Chondrocyte (in vitro differentiated cells): Measurements from ENCODE around the gene PHC1. TPM values are rescaled to one million over a fixed set of nuclear protein-coding genes. Genes with fewer than 3 reads are reported as not detected.
"Not testable (repeated sequence)": the region's sequence is repeated elsewhere in the genome, so short reads cannot be mapped to it uniquely, and the experiment has no call there.

Experiments
- DNase-seq: peaks from one replicate; pipeline ENCODE4 v3.0.0; 2021; ENCODE audit warnings: mixed read lengths, low spot score
- H3K27ac Mint-ChIP-seq: one replicate; pipeline ENCODE4 v1.8.0; 2021; ENCODE audit warnings: mild to moderate bottlenecking, moderate library complexity, mixed read lengths; ENCODE audit not compliant: unreplicated experiment
- H3K27me3 Mint-ChIP-seq: 2 replicates; pipeline ENCODE4 v1.8.0; 2021; ENCODE audit warnings: low read depth, mixed read lengths
- H3K36me3 Mint-ChIP-seq: 2 replicates; pipeline ENCODE4 v1.8.0; 2021; ENCODE audit warnings: low read depth, mixed read lengths
- H3K4me1 Mint-ChIP-seq: 2 replicates; pipeline ENCODE4 v1.8.0; 2021; ENCODE audit warnings: low read depth, mild to moderate bottlenecking, mixed read lengths
- H3K4me3 Mint-ChIP-seq: one replicate; pipeline ENCODE4 v1.8.0; 2021; ENCODE audit warnings: mild to moderate bottlenecking, moderate library complexity, mixed read lengths; ENCODE audit not compliant: unreplicated experiment
- H3K9me3 Mint-ChIP-seq: 2 replicates; pipeline ENCODE4 v1.8.0; 2021; ENCODE audit warnings: low read depth, mixed read lengths
- CTCF ChIP-seq: fragments of 200-600 bp; sonication (generic); IDR thresholded peaks from 2 replicates; pipeline ENCODE4 v1.5.0; 2021; ENCODE audit warnings: antibody characterized with exemption, mild to moderate bottlenecking, moderate library complexity
- total RNA-seq: library from RNA; stranded (reverse); gene quantifications from 3 replicates; pipeline ENCODE4 v1.2.1, GENCODE V29; 2021

PHC1 gene
- total RNA-seq, 1 donor from 2014 or later = 33.0 TPM

DNA sequence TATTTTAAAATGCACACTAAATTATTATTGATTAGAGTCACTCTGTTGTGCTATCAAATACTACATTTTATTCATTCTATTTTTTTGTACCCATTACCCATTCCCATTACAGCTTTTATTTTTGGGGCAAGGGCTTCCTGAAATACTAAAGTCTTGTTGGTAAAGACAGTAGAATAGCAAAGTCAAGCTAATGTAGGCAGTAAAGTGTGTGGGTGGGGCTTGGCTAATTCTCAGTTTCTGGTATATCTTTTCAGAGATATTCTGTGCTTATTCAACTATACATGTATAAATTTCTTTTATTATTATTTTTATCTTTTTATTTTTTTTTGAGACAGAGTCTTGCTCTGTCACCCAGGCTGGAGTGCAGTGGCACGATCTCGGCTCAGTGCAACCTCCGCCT, 22.3 kb upstream of the PHC1 start:
- peaks cover 3% of the 10 kb centered on the region for H3K4me1 Mint-ChIP-seq
- no peaks in the 10 kb centered on the region for H3K27me3 Mint-ChIP-seq
- H3K9me3 Mint-ChIP-seq = peaks cover 4% of the 10 kb centered on the region
- no peak overlapping the region for H3K4me3 Mint-ChIP-seq
- no peak for DNase-seq
- H3K36me3 Mint-ChIP-seq = no peaks in the 10 kb centered on the region
- no peak overlapping the region for H3K27ac Mint-ChIP-seq
- no peak for TF ChIP-seq CTCF

- H3K4me3 Mint-ChIP-seq = no peak overlapping the region
- H3K36me3 Mint-ChIP-seq = no peaks in the 10 kb centered on the region
- H3K27me3 Mint-ChIP-seq = no peaks in the 10 kb centered on the region
- H3K4me1 Mint-ChIP-seq = peaks cover 3% of the 10 kb centered on the region
- no peaks in the 10 kb centered on the region for H3K9me3 Mint-ChIP-seq
- H3K27ac Mint-ChIP-seq = no peak overlapping the region
- no peak for DNase-seq
- no peak for TF ChIP-seq CTCF
These were observed 19.9 kb upstream of the PHC1 start for GRCh38 chr12:8894378-8894777.

- no peak overlapping the region for H3K4me3 Mint-ChIP-seq
- DNase-seq = no peak
- H3K27me3 Mint-ChIP-seq = no peaks in the 10 kb centered on the region
- no peak overlapping the region for H3K27ac Mint-ChIP-seq
- H3K9me3 Mint-ChIP-seq = no peaks in the 10 kb centered on the region
- H3K4me1 Mint-ChIP-seq = peaks cover 3% of the 10 kb centered on the region
- no peaks in the 10 kb centered on the region for H3K36me3 Mint-ChIP-seq
- no peak for TF ChIP-seq CTCF
These were observed 19.3 kb upstream of the PHC1 start for GRCh38 chr12:8894986-8895385.

DNA sequence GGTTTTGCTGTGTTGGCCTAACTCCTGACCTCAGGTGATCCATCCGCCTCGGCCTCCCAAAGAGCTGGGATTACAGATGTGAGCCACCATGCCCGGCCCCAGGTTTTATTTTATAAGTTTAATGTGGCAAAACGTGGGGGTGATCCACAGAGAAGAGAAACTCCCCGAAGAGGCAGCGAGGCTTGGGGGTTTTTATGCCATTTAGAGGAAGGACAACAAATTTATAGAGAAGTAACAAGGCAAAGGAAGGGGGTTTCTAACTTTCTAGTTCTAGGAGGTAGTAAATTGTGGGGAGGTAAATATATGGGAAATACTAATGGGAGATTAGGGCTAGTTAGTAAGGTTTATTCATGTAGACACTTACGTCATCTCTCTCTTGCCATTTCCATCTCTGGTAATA, 17.2 kb upstream of the PHC1 start:
- Mint-ChIP-seq H3K27ac (no peak overlapping the region), H3K4me1 (no peaks in the 10 kb centered on the region), H3K9me3 (no peaks in the 10 kb centered on the region), H3K4me3 (no peak overlapping the region), H3K27me3 (no peaks in the 10 kb centered on the region), H3K36me3 (no peaks in the 10 kb centered on the region)
- TF ChIP-seq CTCF = no peak
- DNase-seq = no peak

- Mint-ChIP-seq H3K9me3 (no peaks in the 10 kb centered on the region), H3K27ac (no peak overlapping the region), H3K36me3 (no peaks in the 10 kb centered on the region), H3K27me3 (no peaks in the 10 kb centered on the region), H3K4me1 (no peaks in the 10 kb centered on the region), H3K4me3 (no peak overlapping the region)
- TF ChIP-seq CTCF = no peak
- no peak for DNase-seq
These were observed 14.5 kb upstream of the PHC1 start for GRCh38 chr12:8899830-8900229.

DNA sequence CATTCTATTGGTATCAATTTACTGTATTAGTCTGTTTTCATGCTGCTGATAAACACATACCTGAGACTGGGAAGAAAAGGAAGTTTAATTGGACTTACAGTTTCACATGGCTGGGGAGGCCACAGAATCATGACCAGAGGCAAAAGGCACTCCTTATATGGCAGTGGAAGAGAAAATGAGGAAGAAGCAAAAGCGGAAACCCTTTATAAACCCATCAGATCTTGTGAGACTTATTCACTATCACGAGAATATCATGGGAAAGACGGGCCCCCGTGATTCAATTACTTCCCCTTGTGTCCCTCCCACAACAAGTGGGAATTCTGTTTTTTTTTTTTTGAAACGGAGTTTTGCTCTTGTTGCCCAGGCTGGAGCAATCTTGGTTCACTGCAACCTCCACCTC, 11.6 kb upstream of the PHC1 start:
- not testable (repeated sequence) for DNase-seq, H3K27ac Mint-ChIP-seq, H3K27me3 Mint-ChIP-seq, H3K9me3 Mint-ChIP-seq, H3K4me1 Mint-ChIP-seq, H3K4me3 Mint-ChIP-seq, H3K36me3 Mint-ChIP-seq
